Skin of body (tissue), 2 donors: ENCODE results near the gene CAMK2G. TPM values are rescaled to one million over a fixed set of nuclear protein-coding genes. Genes with fewer than 3 reads are reported as not detected.
"Not testable (repeated sequence)": the region's sequence is repeated elsewhere in the genome, so short reads cannot be mapped to it uniquely, and the experiment has no call there.

Source experiments
- DNase-seq: peaks from one replicate; lab custom pipeline; 2025; lab: John Stamatoyannopoulos, UW
- total RNA-seq: library from RNA; depleted of rRNA; stranded (reverse); fragments of >200 nt; gene quantifications from one replicate; pipeline ENCODE4 v1.2.3, GENCODE V29; 2014

CAMK2G gene
- total RNA-seq, 1 donor from 2014 or later: 19.2 TPM

- not testable (repeated sequence) for DNase-seq
Measured at GRCh38 chr10:73796035-73796434, 78.3 kb downstream of the CAMK2G start.

- DNase-seq: not testable (repeated sequence)
Measured at GRCh38 chr10:73795491-73795890, 78.9 kb downstream of the CAMK2G start.

DNA sequence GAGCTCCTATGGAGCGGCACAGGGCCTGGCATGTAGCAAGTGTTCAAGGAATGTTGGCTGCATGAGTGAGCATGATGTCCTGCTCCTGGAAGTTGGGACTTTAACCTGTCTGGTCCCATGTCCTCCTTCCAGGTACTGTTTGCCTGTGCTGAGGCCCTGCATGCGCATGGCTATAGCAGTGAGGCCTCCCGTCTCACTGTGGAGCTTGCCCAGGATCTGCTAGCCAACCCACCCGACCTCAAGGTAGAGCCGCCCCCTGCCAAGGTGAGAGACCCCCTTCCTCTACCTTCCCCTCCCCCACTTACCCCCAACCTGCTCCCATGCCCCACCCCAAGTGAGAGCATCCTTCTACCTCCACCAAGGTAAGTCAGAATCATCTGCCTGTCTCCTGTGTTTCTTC lies 80.9 kb downstream of the CAMK2G start:
- no peak for DNase-seq

- no peak for DNase-seq
Measured at GRCh38 chr10:73791871-73792400, 82.4 kb downstream of the CAMK2G start.

DNA sequence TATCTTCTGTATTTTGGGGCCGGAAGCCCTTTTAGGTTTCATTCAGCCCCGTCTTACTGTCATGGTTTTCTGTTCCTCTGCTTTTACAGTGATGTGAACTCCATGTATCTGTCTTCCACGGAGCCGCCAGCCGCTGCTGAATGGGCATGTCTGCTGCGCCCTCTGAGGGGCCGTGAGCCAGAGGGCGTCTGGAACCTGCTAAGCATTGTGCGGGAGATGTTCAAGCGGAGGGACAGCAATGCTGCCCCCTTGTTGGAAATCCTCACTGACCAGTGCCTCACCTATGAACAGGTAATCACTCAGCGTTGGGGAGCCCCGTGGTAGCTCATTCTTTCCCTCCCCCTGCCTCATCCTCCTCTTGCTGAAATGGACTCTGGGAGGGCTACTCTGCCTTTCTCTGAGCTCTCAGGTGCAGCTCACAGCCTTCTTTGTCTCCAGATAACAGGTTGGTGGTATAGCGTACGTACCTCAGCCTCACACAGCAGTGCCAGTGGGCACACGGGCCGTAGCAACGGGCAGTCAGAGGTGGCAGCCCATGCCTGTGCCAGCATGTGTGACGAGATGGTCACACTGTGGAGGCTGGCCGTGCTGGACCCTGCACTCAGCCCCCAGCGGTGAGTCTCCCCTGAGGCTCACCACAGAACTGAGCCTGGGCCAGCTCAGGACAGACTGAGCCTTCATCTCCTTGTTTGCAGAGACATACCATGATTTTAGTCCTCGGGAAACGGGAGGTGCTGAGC lies 83.3 kb downstream of the CAMK2G start:
- no peak for DNase-seq

DNA sequence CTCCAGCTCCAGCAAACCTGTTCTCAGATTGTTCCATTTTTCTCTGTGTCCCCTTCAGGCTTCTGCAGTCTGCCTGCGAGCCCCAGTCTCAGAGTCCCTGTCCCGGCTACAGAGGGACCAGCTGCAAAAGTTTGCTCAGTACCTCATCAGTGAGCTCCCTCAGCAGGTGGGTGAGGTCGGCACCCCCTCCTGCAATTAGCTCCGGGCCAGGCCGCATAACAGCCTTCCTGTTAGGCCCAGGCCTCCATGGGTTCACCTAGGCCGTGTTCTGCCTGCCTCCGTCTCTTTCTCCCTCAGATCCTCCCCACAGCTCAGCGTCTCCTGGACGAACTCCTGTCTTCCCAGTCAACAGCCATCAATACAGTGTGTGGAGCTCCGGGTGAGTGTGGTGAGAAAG lies 84.7 kb downstream of the CAMK2G start:
- no peak for DNase-seq

DNA sequence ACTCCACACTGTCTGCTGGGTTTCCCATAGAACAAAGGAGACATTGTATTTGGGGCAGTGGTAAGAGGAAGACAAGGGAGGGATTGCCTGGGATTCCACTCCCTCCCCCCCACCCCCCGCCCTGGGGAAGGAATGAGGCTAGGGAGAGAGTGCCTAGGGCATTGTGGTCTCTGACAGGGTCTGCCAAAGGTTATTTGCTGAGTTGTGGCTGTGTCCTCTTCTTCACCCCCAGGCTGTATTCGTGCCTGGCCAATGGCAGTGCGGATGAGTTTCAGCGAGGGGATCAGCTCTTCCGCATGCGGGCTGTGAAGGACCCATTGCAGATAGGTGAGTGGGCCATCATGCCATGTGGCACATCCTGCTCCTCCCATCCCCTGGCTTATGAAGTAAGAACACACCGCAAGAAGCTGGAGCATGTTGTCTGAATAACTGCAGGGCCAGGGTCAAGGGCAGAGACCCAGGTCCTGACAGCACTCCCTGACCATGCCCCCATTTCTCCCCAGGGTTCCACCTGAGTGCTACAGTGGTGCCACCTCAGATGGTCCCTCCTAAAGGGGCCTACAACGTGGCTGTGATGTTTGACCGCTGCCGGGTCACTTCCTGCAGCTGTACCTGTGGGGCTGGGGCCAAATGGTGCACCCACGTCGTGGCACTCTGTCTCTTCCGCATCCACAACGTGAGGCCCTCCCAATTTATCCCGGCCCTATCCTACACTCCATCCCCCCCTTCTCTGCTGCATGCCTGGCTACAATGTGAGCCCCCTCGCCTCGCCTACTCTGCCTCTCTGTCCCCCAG lies 85.3 kb downstream of the CAMK2G start:
- no peak for DNase-seq

- not testable (repeated sequence) for DNase-seq
Measured at GRCh38 chr10:73787031-73787800, 87.1 kb downstream of the CAMK2G start.

DNA sequence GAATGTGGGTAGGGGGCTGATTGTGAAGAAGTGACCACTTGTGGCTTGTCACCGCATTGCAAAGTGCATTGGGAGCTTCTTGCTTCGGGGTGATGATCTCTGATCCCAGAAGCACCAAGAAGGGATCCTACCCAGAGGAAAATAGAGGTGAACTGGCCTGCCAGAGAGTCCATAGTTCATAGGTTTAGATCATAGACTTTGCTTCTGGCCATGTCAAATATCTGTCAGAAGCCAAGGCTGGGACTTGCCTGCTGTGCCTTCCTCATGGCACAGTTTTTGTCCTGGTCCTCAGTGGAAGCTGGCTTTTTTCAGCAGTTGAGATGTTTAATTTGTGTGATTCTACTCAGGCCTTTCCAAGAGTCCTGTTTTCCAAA lies 87.9 kb downstream of the CAMK2G start:
- no peak for DNase-seq

- DNase-seq: no peak
Measured at GRCh38 chr10:73785721-73786511, 88.4 kb downstream of the CAMK2G start.

GRCh38 chr10:73785211-73785720 lies 89.1 kb downstream of the CAMK2G start, which contains the start of gene ZSWIM8:
TSS of gene ZSWIM8 (plus strand) at chr10:73785606. CDS start at chr10:73785879, 273 bp downstream.
- DNase-seq: peak; percentile 99

DNA sequence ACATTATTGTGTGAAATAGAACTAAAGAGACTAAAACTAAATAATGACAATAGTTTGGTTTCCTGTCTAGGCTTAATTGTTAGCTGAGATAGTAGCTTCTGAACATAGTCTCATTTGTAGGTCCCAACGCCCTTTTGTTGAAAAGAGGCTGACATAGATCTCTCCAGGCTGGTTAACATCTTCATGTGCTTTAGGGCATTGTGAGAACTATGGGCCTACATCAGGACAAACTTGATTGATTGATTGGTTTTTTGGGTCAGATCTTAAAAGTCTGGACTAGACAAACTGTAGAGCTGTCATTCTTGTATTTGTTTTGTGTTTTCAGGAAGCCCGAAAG lies 91.6 kb downstream of the CAMK2G start:
- no peak for DNase-seq

DNA sequence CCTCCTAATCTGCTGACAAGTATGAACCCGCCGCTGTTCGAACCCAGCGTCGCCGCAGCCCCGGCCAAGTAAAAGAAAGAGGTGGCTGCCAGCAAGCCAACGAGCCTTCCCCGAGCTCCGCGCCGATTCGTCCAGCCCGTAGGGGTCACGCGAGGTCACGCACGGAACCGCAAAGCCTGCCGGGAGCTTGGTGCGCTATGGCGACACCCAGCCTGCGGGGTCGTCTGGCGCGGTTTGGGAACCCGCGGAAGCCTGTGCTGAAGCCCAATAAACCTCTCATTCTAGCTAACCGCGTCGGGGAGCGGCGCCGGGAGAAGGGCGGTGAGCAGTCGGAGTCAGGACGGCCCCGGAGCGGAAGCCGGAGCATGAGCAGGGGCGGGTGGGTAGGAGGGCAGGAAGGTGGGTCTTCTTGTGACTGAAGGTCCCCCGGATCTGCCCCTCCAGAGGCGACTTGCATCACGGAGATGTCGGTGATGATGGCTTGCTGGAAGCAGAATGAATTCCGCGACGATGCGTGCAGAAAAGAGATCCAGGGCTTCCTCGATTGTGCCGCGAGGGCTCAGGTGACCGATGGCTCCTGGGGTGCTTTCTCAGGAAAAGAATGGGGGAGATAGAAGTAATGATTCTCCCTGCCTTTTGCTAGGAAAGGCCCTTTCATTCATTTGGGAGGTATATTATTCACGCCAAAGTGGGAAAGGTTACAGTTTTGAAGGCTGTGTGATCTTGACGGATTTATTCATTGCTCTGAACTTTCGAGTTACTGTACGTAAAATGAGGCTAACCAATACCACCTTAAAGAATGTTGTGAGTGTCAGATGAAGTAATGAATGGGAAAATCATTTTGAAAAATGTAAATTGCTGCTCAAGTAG lies 92.2 kb downstream of the CAMK2G start, which contains the start of gene CHCHD1:
Gene CHCHD1, plus strand, starts transcription at position 170 of the 870 bp plus-strand sequence. Its CDS starts 28 bp downstream, at position 198.
- peak; percentile 85 for DNase-seq

GRCh38 chr10:73781548-73781878 lies 92.8 kb downstream of the CAMK2G start:
- DNase-seq: no peak

GRCh38 chr10:73780966-73781365 lies 93.4 kb downstream of the CAMK2G start:
- DNase-seq: no peak

DNA sequence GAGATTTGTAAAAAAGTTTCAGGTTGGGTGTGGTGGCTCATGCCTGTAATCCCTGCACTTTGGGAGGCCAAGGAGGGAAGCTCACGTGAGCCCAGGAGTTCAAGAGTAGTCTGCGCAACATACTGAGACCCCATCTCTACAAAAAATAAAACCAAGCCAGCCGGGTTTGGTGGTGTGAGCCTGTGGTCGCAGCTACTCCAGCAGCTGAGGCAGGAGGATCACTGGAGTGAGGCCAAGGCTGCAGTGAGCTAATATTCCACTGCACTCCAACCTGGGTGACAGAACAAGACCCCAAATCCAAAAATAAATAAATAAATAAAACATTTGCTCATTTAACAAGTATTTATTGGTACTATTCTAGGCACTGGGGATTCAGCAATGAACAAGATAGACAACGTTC lies 94.1 kb downstream of the CAMK2G start:
- DNase-seq: no peak

GRCh38 chr10:73779539-73780197 lies 94.7 kb downstream of the CAMK2G start:
- DNase-seq: no peak

- DNase-seq: no peak
Measured at GRCh38 chr10:73779018-73779417, 95.3 kb downstream of the CAMK2G start.

GRCh38 chr10:73774637-73775036 lies 99.7 kb downstream of the CAMK2G start:
- DNase-seq: no peak
